GM12864 (cell line): ENCODE results near the gene BSG.
"Not testable (repeated sequence)": the region's sequence is repeated elsewhere in the genome, so short reads cannot be mapped to it uniquely, and the experiment has no call there.

ENCODE experiments used
- DNase-seq: peaks from one replicate; pipeline ENCODE4 v3.0.0-alpha.2; 2011; ENCODE audit warnings: low read depth
- H3K4me3 ChIP-seq: 2 replicates; pipeline ENCODE4 v1.5.1; 2011; ENCODE audit warnings: mild to moderate bottlenecking, low read depth, low read length, control low read depth
- CTCF ChIP-seq: IDR thresholded peaks from 2 replicates; pipeline ENCODE4 v1.5.1; 2011; ENCODE audit warnings: low read depth, mild to moderate bottlenecking, moderate library complexity, low read length, control low read depth, inconsistent platforms; ENCODE audit errors: missing control alignments

Gene BSG

GRCh38 chr19:618674-619285 is 46.4 kb downstream of the BSG start:
- no peak overlapping the region for H3K4me3 ChIP-seq
- DNase-seq, result no peak
- no peak for TF ChIP-seq CTCF

- TF ChIP-seq CTCF, result no peak
- no peak for DNase-seq
- H3K4me3 ChIP-seq, result no peak overlapping the region
Measured at GRCh38 chr19:619286-620002, 47.0 kb downstream of the BSG start.

DNA sequence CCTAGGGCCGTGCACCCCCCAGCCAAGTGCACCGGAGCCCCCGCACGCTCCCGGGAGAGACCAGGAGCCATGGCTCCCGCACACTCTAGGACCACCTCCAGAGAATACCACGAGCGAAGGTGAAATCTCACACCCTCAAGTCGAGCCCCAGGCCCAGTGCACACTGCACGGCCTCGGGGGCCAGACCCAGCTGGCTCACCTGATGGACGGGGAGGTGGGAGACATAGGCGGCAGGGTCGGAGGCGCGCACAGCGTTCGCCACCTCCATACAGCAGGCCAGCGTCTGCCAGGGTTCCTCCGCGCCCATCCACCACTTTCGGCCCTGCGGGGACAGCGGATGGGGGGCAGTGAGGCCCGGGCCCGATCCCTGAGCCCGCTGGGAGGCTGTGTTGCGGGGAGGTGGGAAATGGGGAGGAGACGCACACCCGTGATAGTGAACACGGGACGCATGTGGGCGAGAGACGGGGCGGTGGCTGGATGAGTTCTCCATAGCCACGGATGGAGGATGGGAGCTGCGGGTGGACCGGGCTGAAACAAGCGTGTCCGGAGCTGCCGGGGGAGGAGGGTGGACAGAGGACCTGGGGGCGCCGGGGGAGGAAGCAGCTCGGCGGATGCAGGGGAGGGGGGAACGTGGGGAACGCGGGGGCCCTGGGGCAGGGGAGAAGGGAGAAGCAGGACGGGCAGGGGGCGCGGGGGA is 47.9 kb downstream of the BSG start:
- no peak for TF ChIP-seq CTCF
- H3K4me3 ChIP-seq, result no peak overlapping the region
- DNase-seq, result no peak

GRCh38 chr19:621191-621590 is 48.8 kb downstream of the BSG start:
- not testable (repeated sequence) for H3K4me3 ChIP-seq, DNase-seq

DNA sequence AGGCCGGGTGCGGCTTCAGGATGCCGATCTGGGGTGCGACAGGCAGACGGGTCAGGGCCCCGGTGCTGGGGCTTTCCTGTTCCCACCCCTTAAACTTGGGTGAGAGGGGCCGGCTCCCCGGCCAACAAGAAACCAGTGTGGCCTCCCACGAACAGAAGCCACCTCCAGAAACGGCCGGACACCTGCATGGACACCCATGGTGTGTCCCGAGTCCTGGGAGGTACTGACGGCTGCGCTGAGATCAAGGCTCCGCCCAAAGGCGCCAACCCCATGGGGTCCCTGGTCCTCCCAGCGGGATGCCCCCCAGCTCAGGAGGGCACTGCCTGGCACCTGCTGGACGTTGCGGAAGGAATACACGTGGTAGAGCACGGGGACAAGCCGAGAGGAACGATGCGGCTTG is 49.4 kb downstream of the BSG start:
- no peak for TF ChIP-seq CTCF
- no peak for DNase-seq
- H3K4me3 ChIP-seq, result no peak overlapping the region

GRCh38 chr19:622666-623065 is 50.3 kb downstream of the BSG start:
- TF ChIP-seq CTCF, result no peak
- no peak for DNase-seq
- H3K4me3 ChIP-seq, result no peak overlapping the region

DNA sequence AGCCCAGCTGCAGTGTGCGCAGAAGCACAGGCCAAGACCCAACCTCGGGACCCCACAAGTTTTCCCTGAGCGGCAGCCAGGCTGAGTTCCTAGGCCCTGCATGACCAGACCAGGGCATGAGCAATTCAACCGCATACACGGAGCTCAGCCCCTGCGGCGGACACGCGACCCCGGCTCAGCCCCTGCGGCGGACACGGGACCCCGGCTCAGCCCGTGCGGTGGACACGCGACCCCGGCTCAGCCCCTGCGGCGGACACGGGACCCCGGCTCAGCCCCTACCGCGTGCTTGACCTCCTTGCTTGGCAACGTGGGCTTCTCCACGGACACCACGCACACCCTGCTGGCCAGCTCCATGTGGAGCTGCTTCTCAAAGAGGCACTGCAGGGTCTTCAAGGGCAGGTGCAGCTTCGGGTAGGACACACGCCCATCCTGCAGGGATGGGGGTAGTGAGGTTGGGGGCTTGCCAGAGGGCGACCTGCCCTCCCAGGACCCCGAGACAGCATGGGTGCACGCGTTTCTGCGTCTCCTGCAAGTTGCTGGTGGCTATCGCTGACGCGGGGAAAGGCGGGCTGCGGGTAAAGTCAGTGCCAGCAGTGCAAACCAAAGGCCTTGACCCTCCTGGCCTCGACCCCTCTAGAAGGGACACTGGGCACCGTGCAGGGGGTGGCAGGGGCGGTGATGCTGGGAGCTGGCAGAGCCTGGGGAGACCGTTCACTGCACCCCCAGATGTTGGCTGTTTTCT is 51.0 kb downstream of the BSG start:
- H3K4me3 ChIP-seq, result no peak overlapping the region
- no peak for DNase-seq
- TF ChIP-seq CTCF, result no peak
